Lower lobe of right lung (tissue), 2 donors: ENCODE data around the gene GNG2. TPM values are rescaled to one million over a fixed set of nuclear protein-coding genes. Genes with fewer than 3 reads are reported as not detected.

ENCODE experiments used
- ATAC-seq, 2 donors: fragments of 200-7000 bp; cut with Tn5 transposase; one replicate each; pipeline ENCODE4 v1.9.1; 2020 to 2022; ENCODE audit warnings: mild to moderate bottlenecking in 2 of 2, moderate library complexity in 2 of 2
- DNase-seq: peaks from one replicate; pipeline ENCODE4 v3.0.0-alpha.2; 2020
- H3K27ac ChIP-seq: fragments of 200-600 bp; one replicate; pipeline ENCODE4 v1.8.0; 2022
- H3K27me3 ChIP-seq: fragments of 200-600 bp; one replicate; pipeline ENCODE4 v1.8.0; 2022; ENCODE audit warnings: low read depth
- H3K36me3 ChIP-seq: fragments of 200-600 bp; one replicate; pipeline ENCODE4 v1.8.0; 2022; ENCODE audit warnings: mild to moderate bottlenecking
- H3K4me1 ChIP-seq: fragments of 200-600 bp; one replicate; pipeline ENCODE4 v1.8.0; 2022
- H3K4me3 ChIP-seq: fragments of 200-600 bp; one replicate; pipeline ENCODE4 v1.8.0; 2022; ENCODE audit warnings: mild to moderate bottlenecking
- H3K9me3 ChIP-seq: fragments of 200-600 bp; one replicate; pipeline ENCODE4 v1.8.0; 2022
- CTCF ChIP-seq: fragments of 200-600 bp; IDR thresholded peaks from one replicate; pipeline ENCODE4 v1.8.0; 2022; ENCODE audit warnings: antibody characterized with exemption, mild to moderate bottlenecking
- intact Hi-C: fragments of 100-400 bp; cut with DNase I; formaldehyde crosslinking; loops from one replicate; pipeline ENCODE4 v1.11.0; 2022
- total RNA-seq: library from RNA; stranded (reverse); fragmentation: NEBNext Ultra II Directional; extraction: Animal tissue kit (Norgen Biotek cat#: 25700); gene quantifications from one replicate; pipeline ENCODE4 v1.2.1, GENCODE V29; 2021
- donor health status: DM: no; HTN: yes; CAD: no; lungs with severe emphysema.

Gene GNG2
- total RNA-seq, 1 donor from 2014 or later: 23.8 TPM

- DNase-seq: no peak
- Histone ChIP-seq H3K27me3 (no peaks in the 10 kb centered on the region), H3K4me1 (no peaks in the 10 kb centered on the region), H3K9me3 (no peaks in the 10 kb centered on the region), H3K27ac (no peak overlapping the region), H3K4me3 (no peak overlapping the region), H3K36me3 (peaks cover 12% of the 10 kb centered on the region)
- no peak for ATAC-seq
- TF ChIP-seq CTCF: no peak
- intact Hi-C loops: no loop called here
Measured at GRCh38 chr14:51951656-51952055, 91.2 kb downstream of the GNG2 start.

GRCh38 chr14:51954031-51954430 is 93.6 kb downstream of the GNG2 start:
- intact Hi-C loops: no loop called here
- DNase-seq (no peak), ATAC-seq (no peak)
- H3K27me3 ChIP-seq: no peaks in the 10 kb centered on the region
- peaks cover 12% of the 10 kb centered on the region for H3K36me3 ChIP-seq
- H3K4me1 ChIP-seq: no peaks in the 10 kb centered on the region
- no peak overlapping the region for H3K27ac ChIP-seq
- TF ChIP-seq CTCF: no peak
- no peak overlapping the region for H3K4me3 ChIP-seq
- H3K9me3 ChIP-seq: peaks cover 4% of the 10 kb centered on the region

GRCh38 chr14:51954657-51955056 is 94.2 kb downstream of the GNG2 start:
- H3K4me3 ChIP-seq: no peak overlapping the region
- no peaks in the 10 kb centered on the region for H3K27me3 ChIP-seq
- H3K9me3 ChIP-seq: peaks cover 4% of the 10 kb centered on the region
- no peaks in the 10 kb centered on the region for H3K4me1 ChIP-seq
- H3K36me3 ChIP-seq: peaks cover 12% of the 10 kb centered on the region
- H3K27ac ChIP-seq: no peak overlapping the region
- ATAC-seq (no peak), DNase-seq (no peak)
- no peak for TF ChIP-seq CTCF
- intact Hi-C loops: no loop called here

- no peaks in the 10 kb centered on the region for H3K36me3 ChIP-seq
- no peak overlapping the region for H3K4me3 ChIP-seq
- peaks cover 8% of the 10 kb centered on the region for H3K9me3 ChIP-seq
- H3K27ac ChIP-seq: no peak overlapping the region
- no peaks in the 10 kb centered on the region for H3K4me1 ChIP-seq
- DNase-seq (no peak), ATAC-seq (no peak)
- intact Hi-C loops: no loop called here
- TF ChIP-seq CTCF: no peak
- H3K27me3 ChIP-seq: no peaks in the 10 kb centered on the region
Measured at GRCh38 chr14:51957950-51958349, 97.5 kb downstream of the GNG2 start.

- intact Hi-C loops: no loop called here
- no peak for ATAC-seq
- TF ChIP-seq CTCF: no peak
- no peak for DNase-seq
- H3K4me1 ChIP-seq: no peaks in the 10 kb centered on the region
- no peak overlapping the region for H3K4me3 ChIP-seq
- H3K27ac ChIP-seq: no peak overlapping the region
- peaks cover 8% of the 10 kb centered on the region for H3K9me3 ChIP-seq
- no peaks in the 10 kb centered on the region for H3K36me3 ChIP-seq
- H3K27me3 ChIP-seq: no peaks in the 10 kb centered on the region
Measured at GRCh38 chr14:51959928-51960327, 99.5 kb downstream of the GNG2 start.

- no peak for DNase-seq
- Histone ChIP-seq H3K27ac (no peak overlapping the region), H3K27me3 (no peaks in the 10 kb centered on the region), H3K36me3 (no peaks in the 10 kb centered on the region), H3K4me3 (no peak overlapping the region), H3K9me3 (peaks cover 8% of the 10 kb centered on the region), H3K4me1 (no peaks in the 10 kb centered on the region)
- TF ChIP-seq CTCF: no peak
- intact Hi-C loops: no loop called here
- no peak for ATAC-seq
Measured at GRCh38 chr14:51960866-51961265, 100.5 kb downstream of the GNG2 start.
